Ishikawa (cell line): ENCODE results near the gene PTPRE.

Source experiments
- CEBPB ChIP-seq: IDR thresholded peaks from 2 replicates; pipeline ENCODE4 v1.6.1; 2012
- CREB1 ChIP-seq: IDR thresholded peaks from 2 replicates; pipeline ENCODE4 v1.6.1; 2012; ENCODE audit warnings: low read depth
- EGR1 ChIP-seq: IDR thresholded peaks from 2 replicates; pipeline ENCODE4 v1.6.1; 2012
- EP300 ChIP-seq: IDR thresholded peaks from 2 replicates; pipeline ENCODE4 v1.6.1; 2012; ENCODE audit warnings: borderline replicate concordance
- FOXM1 ChIP-seq: IDR thresholded peaks from 2 replicates; pipeline ENCODE4 v1.6.1; 2012; ENCODE audit warnings: low read depth, borderline replicate concordance
- NFIC ChIP-seq: IDR thresholded peaks from 2 replicates; pipeline ENCODE4 v1.6.1; 2012
- RAD21 ChIP-seq: IDR thresholded peaks from 2 replicates; pipeline ENCODE4 v1.6.1; 2012; ENCODE audit warnings: low read depth
- TAF1 ChIP-seq: IDR thresholded peaks from 2 replicates; pipeline ENCODE4 v1.6.1; 2012; ENCODE audit warnings: low read depth, mild to moderate bottlenecking
- TCF12 ChIP-seq: IDR thresholded peaks from 2 replicates; pipeline ENCODE4 v1.6.1; 2012; ENCODE audit warnings: low read depth
- TEAD4 ChIP-seq: IDR thresholded peaks from 2 replicates; pipeline ENCODE4 v1.6.1; 2012
- YY1 ChIP-seq: IDR thresholded peaks from 2 replicates; pipeline ENCODE4 v1.6.1; 2012; ENCODE audit warnings: low read depth
- ZBTB7A ChIP-seq: IDR thresholded peaks from 2 replicates; pipeline ENCODE4 v1.6.1; 2012; ENCODE audit warnings: low read depth
- TF ChIP-seq, protein P1 (sequence below): IDR thresholded peaks from 2 replicates; pipeline ENCODE4 v1.6.1; 2012
- TF ChIP-seq, protein P2 (sequence below): IDR thresholded peaks from 2 replicates; pipeline ENCODE4 v1.6.1; 2012; ENCODE audit warnings: low read depth, mild to moderate bottlenecking
- TF ChIP-seq, protein P3 (sequence below): IDR thresholded peaks from 2 replicates; pipeline ENCODE4 v1.6.1; 2012

Gene PTPRE

DNA sequence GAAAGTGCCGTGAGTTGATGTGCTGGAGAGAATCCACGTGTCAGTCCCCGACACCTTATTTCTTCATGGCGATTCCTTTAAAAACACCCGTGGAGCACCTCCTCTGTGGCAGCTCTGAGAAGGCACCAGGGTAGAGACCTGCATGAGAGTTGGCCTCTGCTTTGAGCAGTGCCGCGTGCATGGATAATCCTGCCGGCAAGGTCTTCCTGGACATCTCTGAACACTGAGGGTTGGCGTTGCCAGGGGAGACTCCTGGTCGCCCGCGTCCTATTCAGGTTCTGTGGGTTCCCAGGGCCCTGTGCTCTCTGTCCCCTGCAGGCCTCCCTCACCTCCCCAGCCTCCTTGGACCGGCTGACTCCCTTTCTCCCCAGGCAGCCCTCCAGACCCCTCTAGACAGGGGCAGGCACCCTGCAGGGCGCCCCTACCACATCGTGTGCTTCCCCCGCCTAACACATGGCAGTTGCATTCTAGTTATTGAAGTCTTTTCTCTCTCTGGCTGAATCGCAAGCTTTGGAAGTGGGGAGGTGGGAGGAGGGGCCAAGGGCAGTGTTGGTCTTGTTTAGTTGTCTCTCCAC lies 123.7 kb downstream of the PTPRE start:
- TF ChIP-seq EGR1: no peak
- no peak for TF ChIP-seq CEBPB
- no peak for TF ChIP-seq TAF1
- TF ChIP-seq, protein P1, sequence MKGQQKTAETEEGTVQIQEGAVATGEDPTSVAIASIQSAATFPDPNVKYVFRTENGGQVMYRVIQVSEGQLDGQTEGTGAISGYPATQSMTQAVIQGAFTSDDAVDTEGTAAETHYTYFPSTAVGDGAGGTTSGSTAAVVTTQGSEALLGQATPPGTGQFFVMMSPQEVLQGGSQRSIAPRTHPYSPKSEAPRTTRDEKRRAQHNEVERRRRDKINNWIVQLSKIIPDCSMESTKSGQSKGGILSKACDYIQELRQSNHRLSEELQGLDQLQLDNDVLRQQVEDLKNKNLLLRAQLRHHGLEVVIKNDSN: no peak
- TF ChIP-seq, protein P2, sequence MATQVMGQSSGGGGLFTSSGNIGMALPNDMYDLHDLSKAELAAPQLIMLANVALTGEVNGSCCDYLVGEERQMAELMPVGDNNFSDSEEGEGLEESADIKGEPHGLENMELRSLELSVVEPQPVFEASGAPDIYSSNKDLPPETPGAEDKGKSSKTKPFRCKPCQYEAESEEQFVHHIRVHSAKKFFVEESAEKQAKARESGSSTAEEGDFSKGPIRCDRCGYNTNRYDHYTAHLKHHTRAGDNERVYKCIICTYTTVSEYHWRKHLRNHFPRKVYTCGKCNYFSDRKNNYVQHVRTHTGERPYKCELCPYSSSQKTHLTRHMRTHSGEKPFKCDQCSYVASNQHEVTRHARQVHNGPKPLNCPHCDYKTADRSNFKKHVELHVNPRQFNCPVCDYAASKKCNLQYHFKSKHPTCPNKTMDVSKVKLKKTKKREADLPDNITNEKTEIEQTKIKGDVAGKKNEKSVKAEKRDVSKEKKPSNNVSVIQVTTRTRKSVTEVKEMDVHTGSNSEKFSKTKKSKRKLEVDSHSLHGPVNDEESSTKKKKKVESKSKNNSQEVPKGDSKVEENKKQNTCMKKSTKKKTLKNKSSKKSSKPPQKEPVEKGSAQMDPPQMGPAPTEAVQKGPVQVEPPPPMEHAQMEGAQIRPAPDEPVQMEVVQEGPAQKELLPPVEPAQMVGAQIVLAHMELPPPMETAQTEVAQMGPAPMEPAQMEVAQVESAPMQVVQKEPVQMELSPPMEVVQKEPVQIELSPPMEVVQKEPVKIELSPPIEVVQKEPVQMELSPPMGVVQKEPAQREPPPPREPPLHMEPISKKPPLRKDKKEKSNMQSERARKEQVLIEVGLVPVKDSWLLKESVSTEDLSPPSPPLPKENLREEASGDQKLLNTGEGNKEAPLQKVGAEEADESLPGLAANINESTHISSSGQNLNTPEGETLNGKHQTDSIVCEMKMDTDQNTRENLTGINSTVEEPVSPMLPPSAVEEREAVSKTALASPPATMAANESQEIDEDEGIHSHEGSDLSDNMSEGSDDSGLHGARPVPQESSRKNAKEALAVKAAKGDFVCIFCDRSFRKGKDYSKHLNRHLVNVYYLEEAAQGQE: no peak
- no peak for TF ChIP-seq TCF12
- no peak for TF ChIP-seq TEAD4
- no peak for TF ChIP-seq CREB1
- no peak for TF ChIP-seq NFIC
- TF ChIP-seq EP300: no peak
- TF ChIP-seq, protein P3, sequence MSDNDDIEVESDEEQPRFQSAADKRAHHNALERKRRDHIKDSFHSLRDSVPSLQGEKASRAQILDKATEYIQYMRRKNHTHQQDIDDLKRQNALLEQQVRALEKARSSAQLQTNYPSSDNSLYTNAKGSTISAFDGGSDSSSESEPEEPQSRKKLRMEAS: no peak
- TF ChIP-seq ZBTB7A: no peak
- TF ChIP-seq YY1: no peak
- TF ChIP-seq FOXM1: no peak
- no peak for TF ChIP-seq RAD21

DNA sequence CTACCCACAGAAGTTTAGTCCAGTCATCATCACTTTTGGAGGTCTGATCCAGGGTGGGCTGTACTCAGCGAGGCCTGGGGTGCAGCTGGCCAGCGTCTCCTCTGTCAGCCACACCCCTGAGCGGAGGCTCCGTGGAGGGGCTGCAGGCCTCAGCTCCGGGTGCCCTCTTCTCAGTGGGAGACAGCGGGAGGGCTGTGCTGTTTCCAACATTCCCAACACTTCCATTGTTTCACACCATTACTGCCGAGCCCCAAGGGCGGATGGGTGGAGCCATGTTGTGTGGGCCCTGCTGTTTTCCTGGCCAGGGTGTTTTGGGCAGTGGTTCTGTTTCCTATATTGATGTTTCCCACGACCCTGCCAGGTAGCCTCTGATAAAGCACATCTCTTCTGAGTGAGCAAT lies 124.3 kb downstream of the PTPRE start:
- TF ChIP-seq, protein P3: no peak
- TF ChIP-seq NFIC (no peak), CREB1 (no peak), EP300 (0 out of 2 replicates have a peak, but pooled peaks have one; percentile 26), FOXM1 (no peak), TAF1 (no peak)

DNA sequence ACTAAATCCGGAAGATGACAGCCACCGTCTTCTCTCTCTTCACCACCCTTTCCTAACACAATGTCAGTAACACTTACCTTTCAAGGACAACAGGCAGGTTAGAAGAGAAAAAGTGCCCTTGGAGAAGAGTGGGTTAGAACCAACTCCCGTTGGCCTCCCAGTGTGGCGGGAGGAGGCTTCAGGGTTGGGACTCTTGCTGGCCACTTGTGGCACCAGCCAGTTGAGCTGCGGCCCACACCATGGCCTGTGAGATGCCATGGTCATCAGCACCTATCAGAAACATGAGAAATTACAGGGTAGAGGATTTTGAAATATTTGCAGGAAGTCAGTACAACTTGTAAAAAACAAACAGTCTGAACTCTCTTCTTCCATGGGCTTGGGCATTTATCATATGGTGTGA lies 125.6 kb downstream of the PTPRE start:
- TF ChIP-seq, protein P3: no peak
- TF ChIP-seq EP300 (no peak), YY1 (no peak), EGR1 (no peak), ZBTB7A (no peak), CREB1 (no peak), TAF1 (no peak), FOXM1 (no peak), RAD21 (no peak), NFIC (no peak), TEAD4 (no peak), CEBPB (no peak), TCF12 (no peak)
- TF ChIP-seq, protein P1: no peak
- TF ChIP-seq, protein P2: no peak

DNA sequence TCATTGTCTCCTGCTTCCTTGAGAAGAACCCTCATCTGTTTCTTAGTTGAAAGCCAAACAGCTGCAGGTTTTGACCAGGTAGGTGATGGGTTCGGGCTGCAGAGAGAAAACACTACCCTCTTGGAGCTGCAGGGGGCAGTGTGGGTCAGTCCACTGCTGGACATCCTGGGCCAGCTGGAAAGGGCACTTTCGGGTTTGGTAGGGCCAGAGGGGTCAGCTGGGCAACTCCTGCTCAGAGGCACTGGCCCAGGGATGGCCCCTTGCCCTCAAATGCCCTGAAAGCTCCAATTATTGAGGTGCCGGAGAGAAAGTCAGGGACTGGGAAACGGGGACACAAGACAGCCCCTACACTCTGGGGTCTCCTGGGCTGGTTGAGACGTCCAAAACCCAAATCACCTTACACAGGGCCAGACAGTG lies 128.7 kb downstream of the PTPRE start:
- peak; percentile 82 for TF ChIP-seq RAD21
- TF ChIP-seq, protein P2: no peak
